Activated CD8-positive, alpha-beta memory T cell treated with anti-CD3 and anti-CD28 coated beads, Interleukin-2, amount 10 ng/mL, durations not matched to agents 7 days and 5 days (primary cell): ENCODE results near the gene C13orf46. TPM values are rescaled to one million over a fixed set of nuclear protein-coding genes. Genes with fewer than 3 reads are reported as not detected.
A peak's percentile ranks its signal among the peaks of the same experiment; 100 is the strongest.
"Not testable (repeated sequence)": the region's sequence is repeated elsewhere in the genome, so short reads cannot be mapped to it uniquely, and the experiment has no call there.

Experiments used
- ATAC-seq: fragments of 150-1000 bp; cut with Tn5 transposase; one replicate; pipeline ENCODE4 v1.10.0; 2021; ENCODE audit warnings: moderate library complexity
- CTCF ChIA-PET: fragments of 350-600 bp; sonication (Branson Sonifier 250); formaldehyde crosslinking; loops from one replicate; lab custom pipeline; 2021; ENCODE audit warnings: antibody characterized with exemption; lab: Charles Lee
- DNase-seq: peaks from one replicate; pipeline ENCODE4 v3.0.0-alpha.2; 2020
- H3K27ac Mint-ChIP-seq: one replicate; pipeline ENCODE4 v1.8.0; 2021; ENCODE audit warnings: mild to moderate bottlenecking, mixed read lengths
- H3K27me3 Mint-ChIP-seq: one replicate; pipeline ENCODE4 v1.8.0; 2021; ENCODE audit warnings: mixed read lengths
- H3K36me3 Mint-ChIP-seq: one replicate; pipeline ENCODE4 v1.8.0; 2021; ENCODE audit warnings: mild to moderate bottlenecking, mixed read lengths
- H3K4me1 Mint-ChIP-seq: one replicate; pipeline ENCODE4 v1.8.0; 2021; ENCODE audit warnings: mixed read lengths
- H3K4me3 Mint-ChIP-seq: one replicate; pipeline ENCODE4 v1.8.0; 2021; ENCODE audit warnings: mild to moderate bottlenecking, moderate library complexity, mixed read lengths
- H3K9me3 Mint-ChIP-seq: one replicate; pipeline ENCODE4 v1.8.0; 2022; ENCODE audit warnings: low read depth, mixed read lengths
- total RNA-seq, 2 experiments: library from RNA; stranded (reverse); gene quantifications; one replicate each; pipeline ENCODE4 v1.2.3, GENCODE V29; 2021

The C13orf46 gene
- total RNA-seq, 2 experiments from 2014 or later, result 0.37 to 2.3 TPM

DNA sequence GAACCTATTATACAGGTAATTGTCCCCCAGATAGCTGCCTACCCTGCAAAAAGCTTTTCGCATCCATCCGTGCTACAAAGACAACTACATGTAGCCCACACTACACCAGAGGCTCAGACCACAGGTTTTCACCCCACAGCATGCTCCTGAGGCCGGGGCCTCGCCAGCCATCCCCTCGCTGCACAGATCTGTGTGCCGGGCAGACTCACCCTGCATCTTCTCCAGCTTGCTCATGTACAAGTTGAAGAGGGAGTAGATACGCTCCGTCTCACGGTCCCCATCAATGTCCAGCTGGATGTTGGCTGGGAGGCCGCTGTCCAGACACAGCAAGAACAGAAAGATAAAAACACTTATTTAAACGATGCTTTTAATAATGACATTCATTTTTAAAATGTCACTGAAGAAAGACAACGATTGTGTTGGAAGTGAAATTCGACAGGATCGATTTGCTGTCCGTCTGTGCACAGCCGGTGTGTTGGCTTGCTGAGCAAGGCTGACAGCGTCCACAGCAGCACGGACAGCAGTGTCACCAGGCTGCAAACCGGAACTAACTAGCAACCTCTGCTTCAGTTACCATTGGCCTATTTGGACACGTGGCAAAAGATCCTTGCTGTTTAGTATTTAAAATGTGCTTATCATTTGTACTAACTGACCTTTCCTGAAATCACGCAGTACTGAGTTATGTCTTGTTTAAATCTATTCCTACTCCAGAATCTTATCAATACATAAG lies 18.6 kb upstream of the C13orf46 start:
- no peak for ATAC-seq
- Mint-ChIP-seq H3K9me3 (peaks cover 3% of the 10 kb centered on the region), H3K36me3 (peaks cover 31% of the 10 kb centered on the region)

DNA sequence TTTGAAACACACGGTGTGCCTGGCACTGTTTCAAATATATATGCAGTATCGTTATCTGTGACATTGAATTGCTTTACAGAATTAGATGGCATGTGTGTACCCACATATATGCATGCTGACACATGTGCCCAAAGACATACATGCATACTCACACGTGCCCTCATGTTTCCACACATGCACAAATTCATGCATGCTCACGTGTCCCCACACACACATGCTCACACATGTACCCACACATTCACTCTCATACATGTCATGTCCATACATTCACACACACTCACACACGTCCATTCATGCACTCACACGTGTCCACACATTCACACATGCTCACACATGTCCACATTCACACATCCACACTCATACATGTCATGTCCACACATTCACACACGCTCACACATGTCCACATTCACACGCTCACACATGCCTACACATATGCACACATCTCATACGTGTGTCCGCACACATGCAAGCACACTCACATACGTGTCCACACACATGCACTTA lies 17.9 kb upstream of the C13orf46 start:
- Mint-ChIP-seq H3K36me3 (peaks cover 31% of the 10 kb centered on the region), H3K27me3 (no peaks in the 10 kb centered on the region), H3K4me1 (no peaks in the 10 kb centered on the region), H3K4me3 (no peak overlapping the region), H3K27ac (no peak overlapping the region), H3K9me3 (peaks cover 3% of the 10 kb centered on the region)
- no peak for ATAC-seq
- DNase-seq, result no peak
- CTCF ChIA-PET, result no interaction called here

More for the DNA sequence above, 18.6 kb upstream of the C13orf46 start:
- Mint-ChIP-seq H3K27ac (no peak overlapping the region), H3K4me3 (no peak overlapping the region), H3K4me1 (no peaks in the 10 kb centered on the region), H3K27me3 (no peaks in the 10 kb centered on the region)
- DNase-seq, result no peak
- CTCF ChIA-PET, result no interaction called here

DNA sequence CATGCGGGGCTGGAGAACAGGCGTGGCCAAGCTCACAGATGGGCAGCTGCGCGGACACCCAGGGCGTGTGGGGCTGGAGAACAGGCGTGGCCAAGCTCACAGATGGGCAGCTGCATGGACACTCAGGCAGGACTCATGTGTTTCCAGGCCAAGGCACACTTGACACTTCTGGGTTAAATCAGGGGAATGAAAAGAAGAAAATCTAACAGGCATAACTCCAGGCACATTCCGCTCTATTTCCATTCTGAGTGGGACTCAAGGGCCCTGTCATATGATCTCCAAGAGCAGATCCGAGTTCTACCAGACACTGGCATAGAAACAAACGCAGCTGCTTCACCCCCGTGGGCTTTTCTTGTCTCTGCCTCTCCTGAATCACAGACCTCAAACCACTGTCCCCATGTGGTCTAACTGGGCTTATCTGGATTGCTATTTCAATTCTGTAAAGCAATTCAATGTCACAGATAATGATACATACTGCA lies 17.4 kb upstream of the C13orf46 start:
- no peak overlapping the region for H3K4me3 Mint-ChIP-seq

DNA sequence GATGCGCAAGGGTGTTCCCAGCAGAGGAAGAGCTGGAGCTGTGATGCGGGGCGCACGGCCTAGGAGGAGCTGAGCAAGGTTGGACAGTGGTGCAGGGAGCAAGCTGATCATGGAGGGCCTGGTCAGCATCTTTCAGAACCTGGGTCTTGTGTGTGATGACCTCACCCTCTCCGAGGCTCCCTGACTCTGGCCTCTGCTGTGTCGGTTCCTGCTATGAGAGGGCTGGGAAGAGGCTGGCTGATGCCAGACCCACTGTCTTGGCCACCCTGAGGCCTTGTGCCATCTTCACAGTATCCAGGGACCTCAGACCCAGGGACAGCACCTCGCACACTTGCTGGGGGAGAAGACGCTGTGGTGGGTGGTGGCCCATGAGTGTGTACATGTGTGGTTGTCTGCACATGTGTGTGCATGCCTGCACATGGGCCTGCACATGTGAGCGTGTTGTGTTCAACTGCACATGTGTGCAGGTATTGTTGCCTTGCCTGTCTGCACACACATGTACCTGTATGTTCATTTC lies 16.5 kb upstream of the C13orf46 start:
- CTCF ChIA-PET, result no interaction called here
- no peak for DNase-seq
- ATAC-seq, result no peak
- Mint-ChIP-seq H3K27me3 (no peaks in the 10 kb centered on the region), H3K4me3 (no peak overlapping the region), H3K9me3 (peaks cover 3% of the 10 kb centered on the region), H3K4me1 (no peaks in the 10 kb centered on the region), H3K27ac (no peak overlapping the region), H3K36me3 (peaks cover 31% of the 10 kb centered on the region)

More for the DNA sequence above, 17.4 kb upstream of the C13orf46 start:
- ATAC-seq (no peak), DNase-seq (no peak)
- Mint-ChIP-seq H3K27me3 (no peaks in the 10 kb centered on the region), H3K27ac (no peak overlapping the region), H3K4me1 (no peaks in the 10 kb centered on the region), H3K9me3 (peaks cover 3% of the 10 kb centered on the region), H3K36me3 (peaks cover 31% of the 10 kb centered on the region)
- CTCF ChIA-PET, result no interaction called here

DNA sequence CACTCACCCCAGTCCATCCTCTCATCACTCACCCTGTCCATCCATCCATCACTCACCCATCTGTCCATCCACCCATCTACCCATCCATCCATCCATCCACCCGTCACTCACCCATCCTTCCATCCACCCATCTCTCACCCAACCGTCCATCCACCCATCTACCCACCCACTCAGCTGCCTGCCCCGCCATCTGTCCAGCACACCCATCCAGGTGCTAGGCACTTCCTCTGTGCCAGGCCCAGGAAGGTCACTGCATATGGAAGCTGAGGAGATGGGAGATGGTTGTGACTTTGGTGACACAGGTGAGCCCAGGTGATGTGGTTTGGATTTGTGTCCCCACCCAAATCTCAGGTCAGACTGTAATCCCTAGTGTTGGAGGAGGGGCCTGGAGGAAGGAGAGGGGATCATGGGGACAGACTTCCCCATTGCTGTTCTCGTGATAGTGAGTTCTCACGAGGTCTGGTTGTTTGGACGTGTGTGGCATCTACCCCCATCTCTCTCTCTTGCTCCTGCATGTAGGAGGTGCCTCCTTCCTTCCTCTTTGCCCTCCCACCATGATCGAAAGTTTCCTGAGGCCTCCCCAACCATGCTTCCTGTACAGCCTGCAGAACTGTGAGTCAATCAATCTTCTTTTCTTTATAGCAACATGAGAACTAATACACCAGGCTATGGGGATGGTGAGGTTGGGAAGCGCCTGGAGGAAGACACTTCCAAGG lies 15.9 kb upstream of the C13orf46 start:
- Mint-ChIP-seq H3K27me3 (no peaks in the 10 kb centered on the region), H3K4me1 (no peaks in the 10 kb centered on the region), H3K9me3 (peaks cover 3% of the 10 kb centered on the region), H3K27ac (no peak overlapping the region), H3K36me3 (peaks cover 31% of the 10 kb centered on the region), H3K4me3 (no peak overlapping the region)
- no peak for DNase-seq
- no peak for ATAC-seq
- CTCF ChIA-PET, result no interaction called here

DNA sequence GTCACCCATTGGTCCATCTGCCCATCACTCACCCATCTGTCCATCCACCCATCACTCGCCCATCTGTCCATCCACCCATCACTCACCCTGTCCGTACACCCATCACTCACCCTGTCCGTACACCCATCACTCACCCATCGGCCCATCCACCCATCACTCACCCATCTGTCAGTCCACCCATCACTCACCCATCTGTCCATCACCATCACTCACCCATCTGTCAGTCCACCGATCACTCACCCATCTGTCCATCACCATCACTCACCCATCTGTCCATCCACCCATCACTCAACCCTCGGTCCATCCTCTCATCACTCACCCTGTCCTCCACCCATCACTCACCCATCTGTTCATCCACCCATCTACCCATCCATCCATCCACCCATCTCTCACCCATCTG lies 15.0 kb upstream of the C13orf46 start:
- H3K9me3 Mint-ChIP-seq, CTCF ChIA-PET, H3K4me3 Mint-ChIP-seq, H3K27ac Mint-ChIP-seq, H3K27me3 Mint-ChIP-seq, DNase-seq, H3K4me1 Mint-ChIP-seq, ATAC-seq: not testable (repeated sequence)
- H3K36me3 Mint-ChIP-seq, result peaks cover 33% of the 10 kb centered on the region

DNA sequence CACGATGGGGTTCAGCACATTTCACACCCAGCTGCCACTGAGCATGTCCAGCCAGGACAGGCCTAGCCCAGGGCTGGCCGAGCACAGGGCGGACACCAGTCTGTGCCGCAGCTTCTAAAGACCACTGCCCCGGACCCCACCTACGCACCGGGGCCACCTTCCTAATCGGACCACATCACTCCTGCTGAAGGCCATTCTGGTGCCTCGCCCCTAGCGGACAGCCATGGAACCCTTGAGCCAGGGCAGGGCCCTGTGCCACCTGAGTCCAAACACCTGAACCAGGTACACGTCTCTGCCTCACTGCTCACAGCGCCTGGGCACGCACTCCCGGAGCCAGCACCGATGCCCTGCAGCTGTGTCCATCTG lies 8.4 kb upstream of the C13orf46 start:
- H3K27me3 Mint-ChIP-seq, result no peaks in the 10 kb centered on the region
- DNase-seq, result no peak
- no peak overlapping the region for H3K27ac Mint-ChIP-seq
- CTCF ChIA-PET, result no interaction called here
- no peak for ATAC-seq
- H3K36me3 Mint-ChIP-seq, result peaks cover 18% of the 10 kb centered on the region
- H3K4me3 Mint-ChIP-seq, result no peak overlapping the region
- H3K4me1 Mint-ChIP-seq, result no peaks in the 10 kb centered on the region
- H3K9me3 Mint-ChIP-seq, result no peaks in the 10 kb centered on the region

DNA sequence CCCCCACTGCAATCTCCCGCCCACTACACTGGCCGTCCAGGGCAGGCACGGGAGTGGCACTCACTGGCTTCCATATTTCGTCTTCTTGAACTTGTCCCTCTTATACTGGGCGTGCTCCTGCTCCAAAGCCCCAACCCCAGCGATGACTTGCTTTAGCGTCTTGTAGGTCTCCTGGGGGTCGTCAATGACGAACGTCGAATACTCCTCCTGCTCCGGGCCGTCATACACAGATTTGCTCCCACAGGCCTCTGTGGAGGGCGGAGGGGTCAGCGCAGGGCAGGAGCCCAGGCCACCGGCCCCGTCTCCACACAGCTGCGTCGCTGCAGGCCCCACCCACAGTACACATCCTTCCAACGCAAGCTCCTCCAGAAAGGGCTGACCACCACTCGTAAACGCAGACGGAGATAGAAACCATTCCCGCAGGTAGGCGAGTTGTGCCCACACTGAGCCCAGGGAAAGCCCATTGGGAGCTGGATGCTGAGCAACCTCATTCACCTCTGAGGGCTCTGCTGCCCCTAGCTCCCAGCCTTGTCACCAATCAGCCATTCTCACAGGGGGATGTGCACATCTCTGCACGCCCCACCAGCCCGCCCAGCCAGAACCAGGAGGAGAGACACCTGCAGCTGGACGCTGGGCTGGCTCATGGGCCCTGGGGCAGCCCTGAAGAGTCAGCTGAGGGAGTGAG lies 7.9 kb upstream of the C13orf46 start:
- H3K27ac Mint-ChIP-seq, result no peak overlapping the region
- no peaks in the 10 kb centered on the region for H3K4me1 Mint-ChIP-seq
- no peaks in the 10 kb centered on the region for H3K27me3 Mint-ChIP-seq
- no peak for ATAC-seq
- no peaks in the 10 kb centered on the region for H3K9me3 Mint-ChIP-seq
- no peak for DNase-seq
- no peak overlapping the region for H3K4me3 Mint-ChIP-seq
- peaks cover 18% of the 10 kb centered on the region for H3K36me3 Mint-ChIP-seq
- CTCF ChIA-PET, result no interaction called here

DNA sequence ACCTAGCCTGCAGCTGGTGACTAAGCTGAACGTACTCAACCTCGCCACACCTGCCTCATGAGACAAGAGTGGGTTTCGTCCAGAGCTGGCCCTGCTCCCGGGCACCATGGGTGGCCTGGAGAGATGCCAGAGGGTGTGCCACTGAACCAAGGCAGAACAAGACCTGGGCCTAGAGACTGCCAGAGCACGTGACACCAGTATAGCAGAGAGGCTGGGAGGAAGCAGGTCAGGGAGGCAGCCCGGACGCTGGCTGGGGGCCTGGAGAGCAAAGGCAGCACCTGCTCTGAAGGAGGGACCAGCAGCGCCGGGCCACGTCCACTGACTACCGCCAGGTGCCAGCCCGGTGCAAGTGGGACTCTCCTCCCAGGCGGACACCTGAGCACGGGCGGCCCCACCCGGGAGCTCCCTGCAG lies 7.3 kb upstream of the C13orf46 start:
- no peaks in the 10 kb centered on the region for H3K4me1 Mint-ChIP-seq
- H3K27me3 Mint-ChIP-seq, result no peaks in the 10 kb centered on the region
- H3K4me3 Mint-ChIP-seq, result no peak overlapping the region
- no peak overlapping the region for H3K27ac Mint-ChIP-seq
- DNase-seq (no peak), ATAC-seq (no peak)
- H3K36me3 Mint-ChIP-seq, result peaks cover 19% of the 10 kb centered on the region
- CTCF ChIA-PET, result no interaction called here
- H3K9me3 Mint-ChIP-seq, result no peaks in the 10 kb centered on the region

DNA sequence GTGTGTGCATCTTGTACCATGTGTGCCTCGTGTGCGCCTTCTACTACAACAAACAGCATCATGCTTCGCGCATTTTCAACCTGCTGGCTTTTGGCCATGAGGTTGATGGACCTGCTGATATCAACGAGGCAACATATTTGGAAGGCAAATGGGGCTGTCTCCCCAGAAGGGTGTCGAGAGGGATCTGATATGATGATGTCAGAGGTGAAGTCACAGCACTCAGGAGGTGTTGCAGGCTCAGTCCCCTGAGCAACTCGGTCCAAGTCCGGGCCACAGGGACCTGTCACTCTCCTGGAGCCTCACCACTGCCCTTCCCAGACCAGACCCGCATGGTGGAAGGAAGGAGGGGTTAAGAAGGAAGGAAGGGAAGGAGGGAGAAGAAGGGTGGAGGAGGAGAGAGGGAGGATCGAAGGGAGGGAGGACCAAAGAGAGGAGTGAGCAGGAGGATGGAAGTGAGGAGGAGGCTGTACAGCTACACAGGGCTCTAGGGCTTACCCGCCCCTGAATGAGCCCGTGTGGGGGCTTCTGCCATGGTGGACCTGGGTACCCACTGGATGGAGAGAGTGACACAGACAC lies 6.7 kb upstream of the C13orf46 start:
- no peak for ATAC-seq

DNA sequence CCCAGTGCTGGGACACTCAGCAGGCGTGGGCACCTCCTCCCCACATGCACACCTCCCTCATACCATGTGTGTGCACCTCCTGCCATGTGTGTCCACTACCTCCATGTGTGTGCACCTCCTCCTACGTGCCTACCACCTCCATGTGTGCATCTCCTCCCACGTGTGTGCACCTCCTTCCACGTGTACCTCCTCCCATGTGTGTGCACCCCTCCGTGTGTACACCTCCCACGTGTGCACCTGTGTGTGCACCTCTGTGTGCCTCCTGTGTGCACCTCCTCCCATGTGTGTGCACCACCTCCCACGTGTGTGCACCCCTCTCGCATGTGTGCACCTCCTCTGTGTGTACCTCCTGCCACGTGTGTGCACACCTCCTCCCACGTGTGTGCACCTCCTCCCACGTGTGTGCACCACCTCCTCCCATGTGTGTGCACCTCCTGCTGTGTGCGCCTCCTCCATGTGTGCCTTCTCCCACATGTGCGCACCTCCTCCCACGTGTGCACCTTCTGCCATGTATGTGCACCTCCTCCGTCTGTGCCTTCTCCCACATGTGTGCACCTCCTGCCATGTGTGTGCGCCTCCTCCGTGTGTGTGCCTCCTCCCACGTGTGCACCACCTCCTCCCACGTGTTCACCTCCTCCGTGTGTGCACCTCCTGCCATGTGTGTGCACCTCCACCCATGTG lies 6.1 kb upstream of the C13orf46 start:
- Mint-ChIP-seq H3K4me1 (no peaks in the 10 kb centered on the region), H3K9me3 (no peaks in the 10 kb centered on the region), H3K4me3 (no peak overlapping the region), H3K27ac (no peak overlapping the region), H3K36me3 (peaks cover 19% of the 10 kb centered on the region), H3K27me3 (no peaks in the 10 kb centered on the region)
- DNase-seq, result no peak
- ATAC-seq, result peak; percentile 11
- CTCF ChIA-PET, result no interaction called here

More for the DNA sequence above, 6.7 kb upstream of the C13orf46 start:
- CTCF ChIA-PET, result no interaction called here
- DNase-seq, result no peak
- H3K27ac Mint-ChIP-seq, result no peak overlapping the region
- H3K4me3 Mint-ChIP-seq, result no peak overlapping the region
- H3K27me3 Mint-ChIP-seq, result no peaks in the 10 kb centered on the region
- H3K36me3 Mint-ChIP-seq, result peaks cover 19% of the 10 kb centered on the region
- H3K4me1 Mint-ChIP-seq, result no peaks in the 10 kb centered on the region
- no peaks in the 10 kb centered on the region for H3K9me3 Mint-ChIP-seq

DNA sequence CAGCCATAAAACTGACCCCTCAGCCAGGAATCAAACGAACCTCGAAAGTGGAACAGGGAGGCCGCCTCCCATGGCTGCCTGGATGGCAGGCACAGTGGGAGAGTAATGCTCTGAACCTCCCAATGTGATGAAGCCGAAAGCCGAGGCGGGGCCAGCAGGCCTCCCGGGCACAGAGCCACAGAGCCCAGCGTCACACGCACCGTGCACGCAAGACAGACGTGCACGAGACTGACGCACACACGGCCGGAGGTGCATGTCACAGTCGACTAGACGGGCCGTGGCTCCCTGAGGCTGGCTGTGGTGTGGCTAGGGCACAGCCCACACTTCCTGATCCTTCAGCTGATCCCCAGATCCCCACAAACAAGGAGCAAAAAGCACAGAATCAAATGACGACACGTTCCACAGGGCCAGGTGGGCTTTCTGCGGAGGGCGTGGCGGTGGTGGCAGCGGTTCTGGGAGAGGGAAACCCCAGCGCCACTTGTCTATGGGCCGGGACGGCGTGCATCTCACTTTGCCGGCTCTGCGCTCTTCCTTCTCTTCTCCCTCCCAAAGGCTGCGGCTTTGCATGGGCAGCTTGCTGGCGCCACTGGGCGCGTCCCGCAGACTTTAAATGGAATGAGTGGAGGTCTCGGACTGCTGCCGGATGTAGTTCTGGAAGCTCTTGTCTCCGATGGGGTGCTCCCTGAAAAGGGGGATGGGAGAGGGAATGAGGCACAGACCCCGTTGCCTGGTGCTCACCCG lies 5.0 kb upstream of the C13orf46 start:
- CTCF ChIA-PET, result no interaction called here
- no peak overlapping the region for H3K4me3 Mint-ChIP-seq
- no peaks in the 10 kb centered on the region for H3K4me1 Mint-ChIP-seq
- DNase-seq (no peak), ATAC-seq (no peak)
- no peaks in the 10 kb centered on the region for H3K9me3 Mint-ChIP-seq
- peaks cover 17% of the 10 kb centered on the region for H3K36me3 Mint-ChIP-seq
- H3K27ac Mint-ChIP-seq, result no peak overlapping the region
- H3K27me3 Mint-ChIP-seq, result no peaks in the 10 kb centered on the region
